Measurements from ENCODE around the gene AADACL4. TPM values are rescaled to one million over a fixed set of nuclear protein-coding genes. Genes with fewer than 3 reads are reported as not detected.
"Not testable (repeated sequence)": the region's sequence is repeated elsewhere in the genome, so short reads cannot be mapped to it uniquely, and the experiment has no call there.

The AADACL4 gene
- total RNA-seq, 4 donors from 2014 or later: not detected

- Histone ChIP-seq H3K27me3 (no peaks in the 10 kb centered on the region), H3K36me3 (no peaks in the 10 kb centered on the region), H3K27ac (no peak overlapping the region), H3K4me3 (no peak overlapping the region), H3K9me3 (peaks cover 0 to 16% (median 5%) of the 10 kb centered on the region in 4 donors), H3K4me1 (no peaks in the 10 kb centered on the region)
- TF ChIP-seq POLR2A (IDR thresholded peaks at IDR 0.05) (no peak), CTCF (IDR thresholded peaks at IDR 0.05) (no peak)
- no peak for DNase-seq
Measured at GRCh38 chr1:12637693-12638092, 6.2 kb upstream of the AADACL4 start.

GRCh38 chr1:12640237-12640957 is 3.5 kb upstream of the AADACL4 start:
- no peak for TF ChIP-seq POLR2A (IDR thresholded peaks at IDR 0.05)
- TF ChIP-seq CTCF (IDR thresholded peaks at IDR 0.05): no peak
- Histone ChIP-seq H3K36me3 (no peaks in the 10 kb centered on the region), H3K4me1 (no peaks in the 10 kb centered on the region), H3K27ac (no peak overlapping the region), H3K4me3 (no peak overlapping the region), H3K27me3 (no peaks in the 10 kb centered on the region), H3K9me3 (peaks cover 0 to 16% (median 5%) of the 10 kb centered on the region in 4 donors)
- no peak for DNase-seq

- Histone ChIP-seq H3K27ac (no peak overlapping the region), H3K27me3 (no peaks in the 10 kb centered on the region), H3K36me3 (no peaks in the 10 kb centered on the region), H3K9me3 (peaks cover 0 to 16% (median 5%) of the 10 kb centered on the region in 4 donors), H3K4me1 (no peaks in the 10 kb centered on the region), H3K4me3 (no peak overlapping the region)
- DNase-seq: no peak
- TF ChIP-seq POLR2A (IDR thresholded peaks at IDR 0.05) (no peak), CTCF (IDR thresholded peaks at IDR 0.05) (no peak)
Measured at GRCh38 chr1:12640958-12641272, 3.0 kb upstream of the AADACL4 start.

GRCh38 chr1:12643079-12643478 is 806 bp upstream of the AADACL4 start:
- no peak for TF ChIP-seq CTCF (IDR thresholded peaks at IDR 0.05)
- Histone ChIP-seq H3K4me3 (no peak overlapping the region), H3K27me3 (no peaks in the 10 kb centered on the region), H3K9me3 (peaks cover 0 to 16% (median 5%) of the 10 kb centered on the region in 4 donors), H3K36me3 (no peaks in the 10 kb centered on the region), H3K4me1 (no peaks in the 10 kb centered on the region), H3K27ac (no peak overlapping the region)
- no peak for DNase-seq

GRCh38 chr1:12644237-12644636 is 352 bp downstream of the AADACL4 start:
- Histone ChIP-seq H3K27ac (no peak overlapping the region), H3K36me3 (no peaks in the 10 kb centered on the region), H3K4me3 (no peak overlapping the region), H3K4me1 (no peaks in the 10 kb centered on the region), H3K27me3 (no peaks in the 10 kb centered on the region), H3K9me3 (peaks cover 0 to 15% (median 5%) of the 10 kb centered on the region in 4 donors)
- no peak for DNase-seq
- no peak for TF ChIP-seq POLR2A (IDR thresholded peaks at IDR 0.05)
- TF ChIP-seq CTCF (IDR thresholded peaks at IDR 0.05): no peak

- H3K36me3 ChIP-seq: no peaks in the 10 kb centered on the region
- H3K9me3 ChIP-seq: peaks cover 0 to 9% (median 3%) of the 10 kb centered on the region in 4 donors
- no peaks in the 10 kb centered on the region for H3K27me3 ChIP-seq
- no peak overlapping the region for H3K4me3 ChIP-seq
- no peaks in the 10 kb centered on the region for H3K4me1 ChIP-seq
- no peak for DNase-seq
- H3K27ac ChIP-seq: no peak overlapping the region
- TF ChIP-seq CTCF (IDR thresholded peaks at IDR 0.05) (no peak), POLR2A (IDR thresholded peaks at IDR 0.05) (no peak)
Measured at GRCh38 chr1:12644829-12645228, 944 bp downstream of the AADACL4 start.

- H3K27me3 ChIP-seq, H3K9me3 ChIP-seq, H3K27ac ChIP-seq, DNase-seq, H3K4me3 ChIP-seq, H3K36me3 ChIP-seq, H3K4me1 ChIP-seq: not testable (repeated sequence)
Measured at GRCh38 chr1:12645401-12645800, 1.5 kb downstream of the AADACL4 start.
